GM21360 (cell line): Measurements from ENCODE around the gene LRRC74B.
A peak's percentile ranks its signal among the peaks of the same experiment; 100 is the strongest.
"Not testable (repeated sequence)": the region's sequence is repeated elsewhere in the genome, so short reads cannot be mapped to it uniquely, and the experiment has no call there.

ENCODE experiments used
- ATAC-seq: cut with Tn5 transposase; IDR thresholded peaks from one replicate; pipeline ENCODE4 v1.9.1; 2021; ENCODE audit warnings: mild to moderate bottlenecking, moderate library complexity; ENCODE audit not compliant: unreplicated experiment

The LRRC74B gene, protein sequence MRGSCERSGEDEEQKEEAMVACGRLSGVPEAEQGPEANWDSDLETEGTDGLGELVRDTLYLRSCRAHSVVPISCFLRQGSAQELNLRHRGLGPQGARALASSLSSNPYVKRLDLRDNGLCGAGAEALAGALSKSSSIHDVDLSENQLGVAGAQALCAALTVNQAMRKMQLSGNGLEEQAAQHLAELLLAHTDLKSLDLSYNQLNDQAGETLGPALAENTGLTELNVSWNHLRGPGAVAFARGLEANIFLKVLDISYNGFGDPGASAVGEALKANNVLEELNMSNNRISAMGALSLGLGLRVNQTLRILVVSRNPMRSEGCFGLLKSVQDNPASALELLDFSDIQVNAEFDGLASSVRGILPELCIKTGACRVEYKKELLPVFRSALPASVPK

GRCh38 chr22:21045585-21046294 is at the start of gene LRRC74B:
TSS of gene LRRC74B (plus strand) at chr22:21045946. CDS start at chr22:21045987, 41 bp downstream.
- ATAC-seq, result peak; percentile 70

- no peak for ATAC-seq
Observed at GRCh38 chr22:20996031-20996410, 49.7 kb upstream of the LRRC74B start.

- ATAC-seq, result no peak
Observed at GRCh38 chr22:20996598-20997535, 48.9 kb upstream of the LRRC74B start.

DNA sequence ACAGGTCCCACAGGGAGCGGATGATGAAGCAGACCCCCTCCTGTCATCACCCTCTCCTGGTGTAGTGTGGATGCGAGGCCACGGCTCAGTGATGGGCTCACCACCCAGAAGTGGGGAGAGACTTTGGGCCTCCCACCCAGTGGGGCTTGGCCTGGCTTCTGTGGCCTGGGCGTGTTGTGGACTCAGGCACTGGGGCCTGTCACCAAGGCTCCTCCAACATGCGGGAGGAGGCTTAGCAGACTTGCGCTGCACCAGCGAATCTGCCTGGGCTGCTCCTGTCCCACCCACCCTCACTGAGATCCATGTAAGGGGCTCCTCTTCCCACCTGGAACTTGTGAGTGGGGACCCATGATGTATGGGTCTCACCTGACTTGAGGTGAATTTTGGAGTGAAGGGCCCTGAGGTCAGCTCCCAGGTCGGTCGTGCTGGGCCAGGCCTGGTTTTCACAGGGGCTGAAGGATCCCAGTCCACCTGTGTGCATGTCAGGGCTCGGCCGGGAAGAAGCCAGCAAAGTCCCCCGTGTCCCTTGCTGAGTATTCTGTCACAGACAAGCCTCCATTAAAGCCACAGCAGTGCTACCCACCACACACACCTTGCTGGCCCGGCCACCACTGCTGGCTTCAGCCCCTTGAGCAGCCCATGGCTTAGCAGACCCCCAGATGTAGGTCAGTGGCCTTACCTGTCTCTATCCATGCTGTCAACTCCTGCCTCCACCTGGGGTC is 48.0 kb upstream of the LRRC74B start:
- ATAC-seq, result no peak

DNA sequence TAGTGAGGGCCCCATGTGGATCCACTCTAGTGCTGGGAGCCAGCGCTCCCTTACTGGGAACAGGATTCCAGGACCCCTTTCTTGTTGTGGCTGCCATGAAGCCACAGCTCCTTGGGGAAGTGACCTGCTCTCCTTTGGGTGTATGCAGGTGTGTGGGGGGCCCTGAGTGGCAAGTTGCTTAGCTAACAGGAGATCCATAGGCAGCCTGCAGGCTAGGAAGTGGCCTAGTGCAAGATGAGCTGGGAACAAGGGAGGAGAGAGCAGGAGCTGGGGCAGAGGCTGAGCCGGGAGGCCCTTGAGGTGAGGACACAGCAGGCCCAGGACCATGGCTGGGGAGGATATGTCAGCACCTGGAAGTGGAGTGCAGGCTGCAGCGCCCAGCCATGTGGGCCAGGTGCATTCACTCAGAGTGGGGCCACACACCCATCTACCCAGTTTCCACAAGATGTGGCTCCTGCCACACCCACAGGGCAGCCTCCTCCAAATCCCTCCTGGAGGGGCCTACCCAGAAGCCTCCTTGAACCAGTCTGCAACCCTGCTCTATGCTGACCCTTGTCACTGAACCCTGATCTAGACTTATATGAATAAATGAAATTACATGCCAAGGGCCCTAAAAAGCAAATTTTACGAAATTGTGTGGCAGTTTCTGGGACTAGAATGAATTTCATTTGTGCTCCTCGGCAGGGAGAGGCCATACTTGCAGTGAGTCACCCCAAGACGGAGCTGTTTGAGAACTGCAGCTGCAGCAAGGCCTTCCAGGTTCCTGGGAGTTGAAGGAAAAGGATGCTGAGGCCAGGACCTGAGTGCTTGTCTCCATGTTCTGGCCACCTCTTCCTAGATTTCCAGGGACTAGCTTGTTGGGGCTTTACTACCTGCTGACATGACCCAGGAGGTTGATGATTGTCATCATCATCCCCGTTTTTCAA is 47.1 kb upstream of the LRRC74B start:
- no peak for ATAC-seq

- no peak for ATAC-seq
Observed at GRCh38 chr22:20999350-21000206, 46.2 kb upstream of the LRRC74B start.

DNA sequence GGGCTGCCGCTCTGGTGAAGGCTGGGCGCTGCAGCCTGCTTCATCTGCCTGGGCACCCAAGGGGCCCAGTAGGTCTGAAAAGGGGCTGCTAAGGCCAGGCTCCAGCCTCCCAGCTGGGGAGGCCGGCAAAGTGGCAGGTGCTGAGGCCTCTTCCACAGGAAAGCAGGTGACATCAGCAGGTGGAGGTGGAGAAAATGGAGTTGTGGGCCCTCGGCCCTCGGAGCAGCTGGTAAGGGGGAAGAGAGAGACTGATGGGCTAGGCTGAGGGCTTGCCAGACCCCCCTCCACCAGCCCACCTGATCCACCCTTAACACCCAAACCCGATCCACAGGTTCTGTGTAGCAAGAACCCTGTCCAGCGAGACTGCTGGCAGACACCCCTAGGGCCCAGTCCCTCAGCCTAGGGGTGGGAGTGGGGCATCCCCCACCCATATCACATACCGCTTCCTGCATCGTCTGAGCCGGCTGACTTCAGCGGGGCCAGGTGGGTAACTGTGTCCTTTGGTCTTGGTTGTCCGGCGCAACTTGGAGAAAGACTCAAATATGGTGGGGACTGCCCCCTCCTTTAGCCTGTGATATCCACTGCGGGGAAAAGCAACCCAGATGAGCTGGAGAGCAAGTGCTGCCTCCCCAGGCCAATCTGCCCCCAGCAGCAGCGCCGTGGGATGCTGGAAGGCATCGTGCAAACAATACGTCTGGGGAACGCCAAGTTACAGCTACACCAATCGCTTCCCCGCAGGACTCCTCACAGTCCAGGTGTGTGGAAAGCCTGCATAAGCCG is 45.3 kb upstream of the LRRC74B start:
- ATAC-seq, result no peak

DNA sequence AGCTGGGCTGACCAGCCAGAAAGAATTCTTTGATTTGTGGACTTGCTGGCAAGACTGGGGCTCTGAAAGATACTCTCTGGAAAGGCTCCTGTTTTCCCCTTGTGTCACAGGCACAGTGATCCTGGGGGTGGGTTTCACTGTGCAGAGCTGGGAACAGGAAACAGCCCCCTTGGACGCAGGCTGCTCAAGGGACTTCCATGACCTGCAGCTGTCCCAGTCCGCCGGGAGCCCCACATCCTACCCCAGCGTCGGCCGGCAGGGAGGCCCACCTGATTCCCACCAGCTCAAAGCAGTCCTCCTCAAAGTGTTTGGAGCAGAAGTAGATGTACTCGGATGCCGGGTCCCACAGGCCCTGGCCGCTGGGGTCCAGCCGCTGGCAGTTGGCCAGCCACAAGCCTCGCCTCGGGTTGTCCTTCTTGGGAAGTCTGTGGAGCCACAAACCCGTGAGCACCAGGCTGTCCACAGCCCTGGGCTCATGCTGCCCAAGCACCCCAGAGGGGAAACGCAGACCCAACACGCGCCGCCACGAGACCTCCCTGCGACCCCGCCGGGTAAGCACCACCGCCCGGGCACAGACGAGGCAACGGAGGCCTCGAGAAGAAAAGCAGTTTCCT is 44.7 kb upstream of the LRRC74B start:
- no peak for ATAC-seq

GRCh38 chr22:21001601-21002325 is 44.0 kb upstream of the LRRC74B start, which contains the start of gene THAP7:
TSS of gene THAP7 (minus strand) at chr22:21002118. CDS start at chr22:21001911, 207 bp downstream.
- peak; percentile 88 for ATAC-seq

- no peak for ATAC-seq
Observed at GRCh38 chr22:21003782-21004181, 42.0 kb upstream of the LRRC74B start.

GRCh38 chr22:21009208-21009607 is 36.5 kb upstream of the LRRC74B start:
- ATAC-seq, result not testable (repeated sequence)

- no peak for ATAC-seq
Observed at GRCh38 chr22:21009638-21010425, 35.9 kb upstream of the LRRC74B start.

GRCh38 chr22:21010426-21011113 is 35.2 kb upstream of the LRRC74B start:
- ATAC-seq, result no peak

GRCh38 chr22:21012446-21013407 is 33.0 kb upstream of the LRRC74B start:
- ATAC-seq, result no peak
